ENCODE results near the gene PEPD. TPM values are rescaled to one million over a fixed set of nuclear protein-coding genes. Genes with fewer than 3 reads are reported as not detected.

The PEPD gene
- total RNA-seq, 2 donors from 2014 or later = 52.2 to 67.9 TPM

GRCh38 chr19:33438987-33439781 is 82.4 kb downstream of the PEPD start:
- Mint-ChIP-seq H3K4me1 (no peaks in the 10 kb centered on the region), H3K27me3 (ENCODE audit: insufficient read depth) (no peaks in the 10 kb centered on the region), H3K36me3 (ENCODE audit: low read depth) (peaks cover 4% of the 10 kb centered on the region), H3K4me3 (no peak overlapping the region), H3K9me3 (no peaks in the 10 kb centered on the region), H3K27ac (no peak overlapping the region)
- no peak for DNase-seq
- H3K4me3 ChIP-seq (ENCODE audit: low read length) = no peak overlapping the region
- no peak for TF ChIP-seq CTCF (conservative IDR thresholded peaks at IDR 0.05)
- no peaks in the 10 kb centered on the region for H3K27me3 ChIP-seq (ENCODE audit: control insufficient read depth, insufficient read depth, low read length, poor library complexity, severe bottlenecking)
- no peak overlapping the region for H3K27ac ChIP-seq (ENCODE audit: low read depth, low read length)
- H3K4me1 ChIP-seq (ENCODE audit: control insufficient read depth, insufficient read depth, low read length) = no peaks in the 10 kb centered on the region
- H3K9ac ChIP-seq (ENCODE audit: extremely low read depth, low read length, poor library complexity, severe bottlenecking) = no peak overlapping the region
- WGBS, 2 experiments (ENCODE audit: insufficient coverage in 1 of 2, insufficient read length in 1 of 2) = 93% methylated on average over 9 to 16 of the region's 16 CpGs
- H3K36me3 ChIP-seq (ENCODE audit: control insufficient read depth, insufficient read depth, low read length) = no peaks in the 10 kb centered on the region
- H3K9me3 ChIP-seq (ENCODE audit: control insufficient read depth, low read length) = no peaks in the 10 kb centered on the region

GRCh38 chr19:33437821-33438671 is 83.5 kb downstream of the PEPD start:
- Histone ChIP-seq H3K9me3 (ENCODE audit: control insufficient read depth, low read length) (no peaks in the 10 kb centered on the region), H3K4me1 (ENCODE audit: control insufficient read depth, insufficient read depth, low read length) (no peaks in the 10 kb centered on the region), H3K9ac (ENCODE audit: extremely low read depth, low read length, poor library complexity, severe bottlenecking) (no peak overlapping the region), H3K27me3 (ENCODE audit: control insufficient read depth, insufficient read depth, low read length, poor library complexity, severe bottlenecking) (no peaks in the 10 kb centered on the region), H3K36me3 (ENCODE audit: control insufficient read depth, insufficient read depth, low read length) (no peaks in the 10 kb centered on the region), H3K4me3 (ENCODE audit: low read length) (no peak overlapping the region), H3K27ac (ENCODE audit: low read depth, low read length) (peak overlapping the region; percentile 38)
- Mint-ChIP-seq H3K9me3 (no peaks in the 10 kb centered on the region), H3K36me3 (ENCODE audit: low read depth) (peaks cover 4% of the 10 kb centered on the region), H3K4me1 (no peaks in the 10 kb centered on the region), H3K4me3 (no peak overlapping the region), H3K27ac (no peak overlapping the region), H3K27me3 (ENCODE audit: insufficient read depth) (no peaks in the 10 kb centered on the region)
- no peak for TF ChIP-seq CTCF (conservative IDR thresholded peaks at IDR 0.05)
- 91 to 94% methylated on average over 10 to 11 of the region's 11 CpGs for WGBS, 2 experiments (ENCODE audit: insufficient coverage in 1 of 2, insufficient read length in 1 of 2)
- DNase-seq = no peak

- Histone ChIP-seq H3K27ac (ENCODE audit: low read depth, low read length) (peak overlapping the region; percentile 38), H3K9me3 (ENCODE audit: control insufficient read depth, low read length) (no peaks in the 10 kb centered on the region), H3K4me1 (ENCODE audit: control insufficient read depth, insufficient read depth, low read length) (no peaks in the 10 kb centered on the region), H3K27me3 (ENCODE audit: control insufficient read depth, insufficient read depth, low read length, poor library complexity, severe bottlenecking) (no peaks in the 10 kb centered on the region), H3K9ac (ENCODE audit: extremely low read depth, low read length, poor library complexity, severe bottlenecking) (no peak overlapping the region), H3K4me3 (ENCODE audit: low read length) (no peak overlapping the region), H3K36me3 (ENCODE audit: control insufficient read depth, insufficient read depth, low read length) (no peaks in the 10 kb centered on the region)
- Mint-ChIP-seq H3K27ac (no peak overlapping the region), H3K4me3 (no peak overlapping the region), H3K27me3 (ENCODE audit: insufficient read depth) (no peaks in the 10 kb centered on the region), H3K4me1 (no peaks in the 10 kb centered on the region), H3K9me3 (no peaks in the 10 kb centered on the region), H3K36me3 (ENCODE audit: low read depth) (no peaks in the 10 kb centered on the region)
- WGBS, 2 experiments (ENCODE audit: insufficient coverage in 1 of 2, insufficient read length in 1 of 2) = 94 to 97% methylated on average over 10 to 11 of the region's 11 CpGs
- no peak for DNase-seq
- TF ChIP-seq CTCF (conservative IDR thresholded peaks at IDR 0.05) = no peak
Observed at GRCh38 chr19:33437393-33437820, 84.2 kb downstream of the PEPD start.

All from endodermal cell (in vitro differentiated cells).